HCT116 (cell line): Measurements from ENCODE around the gene DHX40. TPM values are rescaled to one million over a fixed set of nuclear protein-coding genes. Genes with fewer than 3 reads are reported as not detected.

ENCODE experiments used
- ATAC-seq: fragments of 200-7000 bp; cut with Tn5 transposase; 2 replicates; pipeline ENCODE4 v1.9.1; 2020; ENCODE audit warnings: mild to moderate bottlenecking, moderate library complexity
- BruUV-seq: library from RNA; stranded (reverse); fragments of 400-500 nt; replicated peaks from 2 replicates; lab custom pipeline; 2021; lab: Mats Ljungman, UMichigan
- CTCF ChIA-PET: fragments of 300-600 bp; sonication (Branson Sonifier 250); formaldehyde crosslinking; loops from one replicate; lab custom pipeline; 2021; ENCODE audit warnings: antibody characterized with exemption; lab: Charles Lee
- POLR2A ChIA-PET: fragments of 300-600, 350-600 bp; sonication (Branson Sonifier 250); formaldehyde crosslinking; loops from one replicate; lab custom pipeline; 2021; ENCODE audit warnings: antibody characterized with exemption; lab: Charles Lee
- RAD21 ChIA-PET, 2 experiments: fragments of 300-600 bp; sonication (Branson Sonifier 250); formaldehyde crosslinking; loops; one replicate each; lab custom pipeline; 2023; ENCODE audit warnings: low total read pairs in 2 of 2; ENCODE audit not compliant: uncharacterized antibody in 2 of 2, unreplicated experiment in 2 of 2, low non-redundant PET in 1 of 2; lab: Charles Lee
- DNase-seq: peaks from one replicate; pipeline ENCODE4 v3.0.0-alpha.2; 2010; ENCODE audit warnings: low read depth, low spot score
- H2AFZ ChIP-seq: fragments of 200-600 bp; shearing (Covaris generic), sonication (generic); 2 replicates; pipeline ENCODE4 v1.6.1; 2017; ENCODE audit warnings: low read depth, mixed run types, mixed read lengths, antibody characterized with exemption, low read length; ENCODE audit not compliant: poor library complexity, severe bottlenecking
- H3K27ac ChIP-seq: 2 replicates; pipeline ENCODE4 v1.5.1; 2012; ENCODE audit warnings: low read depth, low read length
- H3K27me3 ChIP-seq: fragments of 200-600 bp; sonication (generic); 2 replicates; pipeline ENCODE4 v1.6.1; 2016; ENCODE audit warnings: mixed run types, low read length, mixed read lengths; ENCODE audit not compliant: insufficient read depth
- H3K36me3 ChIP-seq, 2 experiments: fragments of 200-500 bp in 1 of 2; fragments of 200-600 bp in 1 of 2; sonication (Bioruptor generic) in 1 of 2; sonication (generic) in 1 of 2; 2 replicates each; pipeline versions ENCODE4 v1.5.1 to v1.6.1; 2014 to 2016; ENCODE audit warnings: low read length in 2 of 2, inconsistent platforms in 1 of 2, mixed read lengths in 1 of 2, mixed run types in 1 of 2; ENCODE audit not compliant: insufficient read depth in 2 of 2, control insufficient read depth in 1 of 2
- H3K4me1 ChIP-seq, 2 experiments: fragments of 200-600 bp in 1 of 2; sonication (generic) in 1 of 2; 2 replicates each; pipeline versions ENCODE4 v1.5.1 to v1.6.1; 2012 to 2017; ENCODE audit warnings: low read length in 2 of 2, inconsistent platforms in 1 of 2, mild to moderate bottlenecking in 1 of 2, mixed read lengths in 1 of 2, mixed run types in 1 of 2, moderate library complexity in 1 of 2; ENCODE audit not compliant: insufficient read depth in 2 of 2, control insufficient read depth in 1 of 2
- H3K4me2 ChIP-seq: fragments of 200-600 bp; sonication (generic); 2 replicates; pipeline ENCODE4 v1.6.1; 2017; ENCODE audit warnings: mixed run types, low read length, mixed read lengths
- H3K4me3 ChIP-seq, 2 experiments: fragments of 200-600 bp in 1 of 2; sonication (generic) in 1 of 2; replicated peaks in 1 of 2; 2 replicates each; pipeline ENCODE4 v1.5.1; 2011 to 2016; ENCODE audit warnings: low read length in 2 of 2, control low read depth in 1 of 2, low read depth in 1 of 2, mild to moderate bottlenecking in 1 of 2, mixed read lengths in 1 of 2, mixed run types in 1 of 2
- H3K79me2 ChIP-seq: fragments of 200-600 bp; sonication (generic); 2 replicates; pipeline ENCODE4 v1.6.1; 2017; ENCODE audit warnings: mild to moderate bottlenecking, mixed run types, low read length, moderate library complexity, mixed read lengths; ENCODE audit not compliant: insufficient read depth
- H3K9ac ChIP-seq: fragments of 200-600 bp; sonication (generic); 2 replicates; pipeline ENCODE4 v1.6.1; 2016; ENCODE audit warnings: low read length, mixed read lengths
- H3K9me2 ChIP-seq: fragments of 200-600 bp; sonication (generic), shearing (Covaris generic); 2 replicates; pipeline ENCODE4 v1.6.1; 2017; ENCODE audit warnings: mixed run types, mild to moderate bottlenecking, moderate library complexity; ENCODE audit not compliant: insufficient read depth
- H3K9me3 ChIP-seq, 2 experiments: fragments of 200-500 bp in 1 of 2; fragments of 200-600 bp in 1 of 2; sonication (Bioruptor generic) in 1 of 2; sonication (generic) in 1 of 2; 2 replicates each; pipeline ENCODE4 v1.6.1; 2014 to 2017; ENCODE audit warnings: low read length in 2 of 2, mixed read lengths in 2 of 2, inconsistent platforms in 1 of 2, low read depth in 1 of 2, mild to moderate bottlenecking in 1 of 2, mixed run types in 1 of 2, moderate library complexity in 1 of 2; ENCODE audit not compliant: control insufficient read depth in 1 of 2, insufficient read depth in 1 of 2
- H4K20me1 ChIP-seq: fragments of 200-600 bp; sonication (generic), shearing (Covaris generic); 2 replicates; pipeline ENCODE4 v1.6.1; 2017; ENCODE audit warnings: mixed run types, mild to moderate bottlenecking, moderate library complexity; ENCODE audit not compliant: insufficient read depth
- CBX3 ChIP-seq: IDR thresholded peaks from 2 replicates; pipeline ENCODE4 v1.6.1; 2012; ENCODE audit warnings: low read depth
- CEBPB ChIP-seq: IDR thresholded peaks from 2 replicates; pipeline ENCODE4 v1.6.1; 2012; ENCODE audit warnings: low read depth
- ELF1 ChIP-seq: IDR thresholded peaks from 2 replicates; pipeline ENCODE4 v1.6.1; 2012; ENCODE audit warnings: low read depth, borderline replicate concordance
- EZH2phosphoT487 ChIP-seq: fragments of 200-600 bp; IDR thresholded peaks from 2 replicates; pipeline ENCODE4 v1.6.1; 2018; ENCODE audit warnings: antibody characterized with exemption, borderline replicate concordance
- POLR2A ChIP-seq: IDR thresholded peaks from 2 replicates; pipeline ENCODE4 v1.7.0; 2011; ENCODE audit warnings: borderline replicate concordance; ENCODE audit not compliant: insufficient read depth, insufficient read length; ENCODE audit errors: extremely low read depth
- RAD21 ChIP-seq: IDR thresholded peaks from 2 replicates; pipeline ENCODE4 v1.6.1; 2012; ENCODE audit warnings: low read depth, mild to moderate bottlenecking
- REST ChIP-seq: IDR thresholded peaks from 2 replicates; pipeline ENCODE4 v1.6.1; 2012; ENCODE audit warnings: low read depth
- SIN3A ChIP-seq: IDR thresholded peaks from 2 replicates; pipeline ENCODE4 v1.6.1; 2012; ENCODE audit warnings: low read depth
- TCF7L2 ChIP-seq: IDR thresholded peaks from 2 replicates; pipeline ENCODE4 v1.7.0; 2011; ENCODE audit warnings: borderline replicate concordance, inconsistent platforms; ENCODE audit not compliant: insufficient read depth, insufficient read length; ENCODE audit errors: extremely low read depth
- YY1 ChIP-seq: IDR thresholded peaks from 2 replicates; pipeline ENCODE4 v1.6.1; 2011; ENCODE audit warnings: low read length, low read depth, moderate library complexity, mild to moderate bottlenecking; ENCODE audit not compliant: insufficient replicate concordance; ENCODE audit errors: extremely low read depth
- ZBTB33 ChIP-seq: IDR thresholded peaks from 2 replicates; pipeline ENCODE4 v1.6.1; 2011; ENCODE audit warnings: mild to moderate bottlenecking, low read length, moderate library complexity; ENCODE audit not compliant: insufficient replicate concordance; ENCODE audit errors: extremely low read depth
- intact Hi-C: fragments of 100-400 bp; cut with micrococcal nuclease; formaldehyde crosslinking; loops from 2 replicates; pipeline ENCODE4 v1.10.0; 2022
- total RNA-seq: library from RNA; stranded (reverse); gene quantifications from one replicate; pipeline ENCODE4 v1.2.1, GENCODE V29; 2021; ENCODE audit not compliant: unreplicated experiment

The DHX40 gene
- total RNA-seq, 1 experiment from 2014 or later = 58.7 TPM

GRCh38 chr17:59558039-59558438, 7.4 kb upstream of the DHX40 start:
- Histone ChIP-seq H3K36me3 (no peaks in the 10 kb centered on the region), H4K20me1 (no peaks in the 10 kb centered on the region), H3K27ac (no peak overlapping the region), H3K4me2 (no peak overlapping the region), H3K9ac (no peak overlapping the region), H2AFZ (no peak overlapping the region), H3K4me3 (no peak overlapping the region), H3K9me2 (no peaks in the 10 kb centered on the region), H3K9me3 (no peaks in the 10 kb centered on the region), H3K79me2 (no peaks in the 10 kb centered on the region), H3K4me1 (peaks cover 0 to 7% of the 10 kb centered on the region in 2 experiments; a peak in 2 of 4 replicates), H3K27me3 (no peaks in the 10 kb centered on the region)
- BruUV-seq = no TSS peak
- ATAC-seq (no peak), DNase-seq (no peak)
- ChIA-PET CTCF (interaction anchor here (1.5 to 3.5 kb wide), 4 partner anchors 37 to 247 kb away, joined by 4 to 17 read pairs (median 6); no protein-coding TSS in a partner anchor), POLR2A (no interaction called here), RAD21 (interaction anchor here in 1 of 2 experiments (1.2 kb wide), 1 partner anchor 247 kb away, joined by 4 read pairs; no protein-coding TSS in a partner anchor)
- intact Hi-C loops = loop anchor here (5.0 kb wide), 1 partner anchor 231 kb away; no protein-coding TSS in a partner anchor
- TF ChIP-seq TCF7L2 (no peak), RAD21 (no peak), ZBTB33 (no peak), CEBPB (no peak), SIN3A (no peak), EZH2phosphoT487 (no peak), ELF1 (no peak), REST (no peak), CBX3 (no peak), POLR2A (no peak), YY1 (no peak)
